T-cell (primary cell): Measurements from ENCODE around the gene CLEC4F. TPM values are rescaled to one million over a fixed set of nuclear protein-coding genes. Genes with fewer than 3 reads are reported as not detected.

Experiments used
- ATAC-seq, 4 experiments: fragments of 200-7000 bp in 3 of 4; fragments of 150-1000 bp in 1 of 4; cut with Tn5 transposase; replicated peaks in 1 of 4; 1 replicate in 3 of 4; 2 replicates in 1 of 4; pipeline ENCODE4 v1.10.0; 2021; ENCODE audit warnings: moderate library complexity in 3 of 4, mild to moderate bottlenecking in 2 of 4, moderate number of reproducible peaks in 1 of 4
- CTCF ChIA-PET, 2 donors: fragments of 300-600 bp; sonication (Branson Sonifier 250); formaldehyde crosslinking; loops; one replicate each; lab custom pipeline; 2022; ENCODE audit warnings: antibody characterized with exemption in 2 of 2; lab: Charles Lee
- POLR2A ChIA-PET, 2 donors: fragments of 300-600 bp; sonication (Branson Sonifier 250); formaldehyde crosslinking; loops; one replicate each; lab custom pipeline; 2022; ENCODE audit warnings: antibody characterized with exemption in 2 of 2; lab: Charles Lee
- DNase-seq, 35 experiments: peaks; one replicate each; pipeline versions ENCODE4 v3.0.0 to v3.0.0-alpha.2; 2013 to 2023
- H3K27ac ChIP-seq: one replicate; pipeline ENCODE4 v1.5.1; 2013; ENCODE audit warnings: low read length
- H3K27me3 ChIP-seq, 2 experiments: replicated peaks in 1 of 2; 1 replicate in 1 of 2; 2 replicates in 1 of 2; pipeline versions ENCODE4 v1.6.1 to v1.7.0; 2013; ENCODE audit warnings: low read length in 1 of 2, mixed read lengths in 1 of 2; ENCODE audit not compliant: control insufficient read depth in 2 of 2, insufficient read depth in 2 of 2; ENCODE audit errors: extremely low read depth in 1 of 2
- H3K36me3 ChIP-seq, 2 donors: 1 replicate in 1 of 2; 2 replicates in 1 of 2; pipeline versions ENCODE4 v1.6.1 to v1.7.0; 2013; ENCODE audit warnings: low read length in 1 of 2; ENCODE audit not compliant: control insufficient read depth in 2 of 2, insufficient read depth in 1 of 2; ENCODE audit errors: extremely low read depth in 1 of 2
- H3K4me1 ChIP-seq, 2 experiments: 1 replicate in 1 of 2; 2 replicates in 1 of 2; pipeline versions ENCODE4 v1.6.1 to v1.7.0; 2013; ENCODE audit warnings: low read length in 2 of 2, mixed read lengths in 1 of 2; ENCODE audit not compliant: insufficient read depth in 2 of 2, control insufficient read depth in 1 of 2; ENCODE audit errors: extremely low read depth in 1 of 2
- H3K4me3 ChIP-seq, 2 donors: 1 replicate in 1 of 2; 2 replicates in 1 of 2; pipeline versions ENCODE4 v1.5.1 to v1.7.0; 2013; ENCODE audit warnings: mild to moderate bottlenecking in 2 of 2, low read length in 1 of 2, moderate library complexity in 1 of 2; ENCODE audit not compliant: control insufficient read depth in 1 of 2; ENCODE audit errors: extremely low read depth in 1 of 2
- H3K9me3 ChIP-seq: 2 replicates; pipeline ENCODE4 v1.7.0; 2013
- H3K27ac Mint-ChIP-seq, 2 donors: one replicate each; pipeline ENCODE4 v1.8.0; 2020 to 2021; ENCODE audit warnings: mild to moderate bottlenecking in 2 of 2, mixed read lengths in 2 of 2
- H3K27me3 Mint-ChIP-seq, 2 donors: one replicate each; pipeline ENCODE4 v1.8.0; 2021 to 2022; ENCODE audit warnings: mixed read lengths in 2 of 2
- H3K36me3 Mint-ChIP-seq: one replicate; pipeline ENCODE4 v1.8.0; 2021; ENCODE audit warnings: mixed read lengths
- H3K4me1 Mint-ChIP-seq, 3 donors: one replicate each; pipeline ENCODE4 v1.8.0; 2020 to 2022; ENCODE audit warnings: mixed read lengths in 3 of 3, mild to moderate bottlenecking in 1 of 3
- H3K4me3 Mint-ChIP-seq, 3 donors: one replicate each; pipeline ENCODE4 v1.8.0; 2020 to 2022; ENCODE audit warnings: mild to moderate bottlenecking in 3 of 3, mixed read lengths in 3 of 3, moderate library complexity in 3 of 3
- H3K9me3 Mint-ChIP-seq, 3 donors: one replicate each; pipeline ENCODE4 v1.8.0; 2020 to 2022; ENCODE audit warnings: mixed read lengths in 3 of 3
- WGBS: methylation state at CpG from one replicate; pipeline ENCODE4 v1.1.5; 2013; ENCODE audit warnings: missing lambda C conversion rate; ENCODE audit not compliant: insufficient coverage; 5-methylcytosine and 5-hydroxymethylcytosine counted together
- total RNA-seq, 35 experiments: library from RNA in 6 of 35; stranded (reverse) in 6 of 35; fragments of 120-200 nt in 1 of 35; gene quantifications; one replicate each; pipeline versions ENCODE4 v1.2.1 to v1.2.4 and lab custom pipeline; 2013 to 2026

The CLEC4F gene
- total RNA-seq, 5 donors from 2014 or later (not counting 1 experiment from before 2014, with no cell fraction given): not detected

GRCh38 chr2:70828914-70829824, 8.8 kb upstream of the CLEC4F start:
- H3K9me3 ChIP-seq: no peaks in the 10 kb centered on the region
- H3K27ac ChIP-seq: no peak overlapping the region
- no peak overlapping the region for H3K4me3 ChIP-seq
- Mint-ChIP-seq H3K4me3 (no peak overlapping the region), H3K27ac (no peak overlapping the region), H3K36me3 (no peaks in the 10 kb centered on the region), H3K4me1 (no peaks in the 10 kb centered on the region), H3K27me3 (peaks cover 4 to 7% of the 10 kb centered on the region in 2 donors), H3K9me3 (no peaks in the 10 kb centered on the region)
- no peaks in the 10 kb centered on the region for H3K4me1 ChIP-seq
- 92% methylated on average over 3 of the region's 6 CpGs for WGBS
- ChIA-PET POLR2A (no interaction called here), CTCF (no interaction called here)
- DNase-seq: no peak
- no peak for ATAC-seq
- no peaks in the 10 kb centered on the region for H3K36me3 ChIP-seq
- H3K27me3 ChIP-seq: no peaks in the 10 kb centered on the region

- H3K4me3 Mint-ChIP-seq: no peak overlapping the region
- H3K4me3 ChIP-seq: no peak overlapping the region
- ChIA-PET CTCF (interaction anchor here in 1 of 2 donors (0.6 kb wide), 1 partner anchor 1263 kb away, joined by 3 read pairs; no protein-coding TSS in a partner anchor), POLR2A (no interaction called here)
- peaks cover 4 to 7% of the 10 kb centered on the region in 2 donors for H3K27me3 Mint-ChIP-seq
- DNase-seq (no peak), ATAC-seq (no peak)
- H3K27me3 ChIP-seq: no peaks in the 10 kb centered on the region
- no peak overlapping the region for H3K27ac ChIP-seq
- H3K36me3 ChIP-seq: no peaks in the 10 kb centered on the region
- H3K4me1 ChIP-seq: peaks cover under 1 to 5% of the 10 kb centered on the region in 2 experiments
- H3K27ac Mint-ChIP-seq: no peak overlapping the region
- peaks cover 0 to under 1% (median 0%) of the 10 kb centered on the region in 3 donors for H3K4me1 Mint-ChIP-seq
- no peaks in the 10 kb centered on the region for H3K9me3 Mint-ChIP-seq
- 87% methylated on average over 3 of the region's 5 CpGs for WGBS
- no peaks in the 10 kb centered on the region for H3K9me3 ChIP-seq
- no peaks in the 10 kb centered on the region for H3K36me3 Mint-ChIP-seq
Measured at GRCh38 chr2:70828115-70828514, 7.7 kb upstream of the CLEC4F start.

GRCh38 chr2:70827388-70827787, 7.0 kb upstream of the CLEC4F start:
- Histone ChIP-seq H3K4me3 (no peak overlapping the region), H3K4me1 (peaks cover 2 to 11% of the 10 kb centered on the region in 2 experiments), H3K36me3 (no peaks in the 10 kb centered on the region), H3K9me3 (no peaks in the 10 kb centered on the region), H3K27me3 (no peaks in the 10 kb centered on the region), H3K27ac (no peak overlapping the region)
- DNase-seq (no peak), ATAC-seq (no peak)
- Mint-ChIP-seq H3K4me1 (peaks cover 0 to 8% (median 0%) of the 10 kb centered on the region in 3 donors), H3K27me3 (peaks cover 4 to 7% of the 10 kb centered on the region in 2 donors), H3K27ac (no peak overlapping the region), H3K9me3 (no peaks in the 10 kb centered on the region), H3K36me3 (no peaks in the 10 kb centered on the region), H3K4me3 (no peak overlapping the region)
- ChIA-PET POLR2A (no interaction called here), CTCF (interaction anchor here in 1 of 2 donors (0.6 kb wide), 1 partner anchor 1262 kb away, joined by 3 read pairs; no protein-coding TSS in a partner anchor)
- 100% methylated on average over 1 of the region's 5 CpGs for WGBS

- Mint-ChIP-seq H3K4me1 (peaks cover 0 to 9% (median 0%) of the 10 kb centered on the region in 3 donors), H3K9me3 (no peaks in the 10 kb centered on the region), H3K27ac (no peak overlapping the region), H3K4me3 (no peak overlapping the region), H3K27me3 (peaks cover 4 to 7% of the 10 kb centered on the region in 2 donors), H3K36me3 (no peaks in the 10 kb centered on the region)
- ChIA-PET POLR2A (no interaction called here), CTCF (no interaction called here)
- 33% methylated on average over 1 of the region's 4 CpGs for WGBS
- H3K27ac ChIP-seq: no peak overlapping the region
- peaks cover 2 to 14% of the 10 kb centered on the region in 2 experiments for H3K4me1 ChIP-seq
- no peaks in the 10 kb centered on the region for H3K9me3 ChIP-seq
- DNase-seq: no peak
- no peak overlapping the region for H3K4me3 ChIP-seq
- H3K27me3 ChIP-seq: no peaks in the 10 kb centered on the region
- no peak for ATAC-seq
- H3K36me3 ChIP-seq: no peaks in the 10 kb centered on the region
Measured at GRCh38 chr2:70826696-70827350, 6.4 kb upstream of the CLEC4F start.

GRCh38 chr2:70823249-70823648, 2.9 kb upstream of the CLEC4F start:
- Mint-ChIP-seq H3K4me3 (no peak overlapping the region), H3K4me1 (peaks cover 0 to 9% (median 0%) of the 10 kb centered on the region in 3 donors), H3K36me3 (no peaks in the 10 kb centered on the region), H3K27me3 (peaks cover 4 to 8% of the 10 kb centered on the region in 2 donors), H3K27ac (no peak overlapping the region), H3K9me3 (no peaks in the 10 kb centered on the region)
- 74% methylated on average over 3 of the region's 5 CpGs for WGBS
- CTCF ChIA-PET: no interaction called here
- peaks cover 0 to 14% of the 10 kb centered on the region in 2 experiments for H3K27me3 ChIP-seq
- ATAC-seq (no peak), DNase-seq (no peak)
- H3K27ac ChIP-seq: no peak overlapping the region
- no peaks in the 10 kb centered on the region for H3K36me3 ChIP-seq
- H3K4me3 ChIP-seq: no peak overlapping the region
- H3K4me1 ChIP-seq: peaks cover 2 to 14% of the 10 kb centered on the region in 2 experiments
- POLR2A ChIA-PET: no interaction called here
- H3K9me3 ChIP-seq: no peaks in the 10 kb centered on the region

DNA sequence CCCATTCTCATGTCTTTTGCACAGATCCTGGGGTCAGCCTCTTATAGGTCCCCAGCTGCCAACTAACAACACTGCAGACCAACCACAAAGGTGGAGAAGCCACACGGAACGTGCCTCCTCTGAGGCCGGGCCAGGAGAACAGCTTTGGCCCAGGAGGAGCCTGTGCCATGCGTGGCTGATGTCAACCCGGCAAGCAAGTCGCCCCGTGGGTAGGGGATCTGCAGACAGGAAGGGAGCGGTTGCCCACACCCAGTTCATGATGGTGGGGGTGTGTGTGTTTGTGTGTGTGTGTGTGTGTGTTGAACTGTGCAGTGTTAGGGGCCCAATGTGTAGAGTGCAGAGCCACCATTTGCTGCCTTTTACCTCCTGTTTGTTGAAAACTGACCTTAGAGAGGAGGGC, 2.4 kb upstream of the CLEC4F start:
- CTCF ChIA-PET: no interaction called here

More for the DNA sequence above, 2.4 kb upstream of the CLEC4F start:
- H3K4me1 Mint-ChIP-seq: peaks cover 0 to 9% (median 0%) of the 10 kb centered on the region in 3 donors
- H3K4me3 Mint-ChIP-seq: no peak overlapping the region
- peaks cover 8 to 10% of the 10 kb centered on the region in 2 donors for H3K27me3 Mint-ChIP-seq
- no peaks in the 10 kb centered on the region for H3K36me3 Mint-ChIP-seq
- ATAC-seq (no peak), DNase-seq (peak in 1 of 35 experiments; percentile 12)
- Histone ChIP-seq H3K36me3 (no peaks in the 10 kb centered on the region), H3K27me3 (peaks cover 0 to 14% of the 10 kb centered on the region in 2 experiments), H3K4me1 (peaks cover 2 to 14% of the 10 kb centered on the region in 2 experiments), H3K9me3 (no peaks in the 10 kb centered on the region), H3K4me3 (no peak overlapping the region), H3K27ac (no peak overlapping the region)
- POLR2A ChIA-PET: no interaction called here
- H3K27ac Mint-ChIP-seq: no peak overlapping the region
- 43% methylated on average over 8 of the region's 8 CpGs for WGBS
- no peaks in the 10 kb centered on the region for H3K9me3 Mint-ChIP-seq
